Osteocyte (in vitro differentiated cells): Measurements from ENCODE around the gene MLST8. TPM values are rescaled to one million over a fixed set of nuclear protein-coding genes. Genes with fewer than 3 reads are reported as not detected.

ENCODE experiments used
- DNase-seq: peaks from one replicate; pipeline ENCODE4 v3.0.0; 2021; ENCODE audit warnings: mixed read lengths; ENCODE audit not compliant: unreplicated experiment; ENCODE audit errors: extremely low spot score
- H3K27ac Mint-ChIP-seq: one replicate; pipeline ENCODE4 v1.8.0; 2021; ENCODE audit warnings: mild to moderate bottlenecking, mixed read lengths; ENCODE audit not compliant: unreplicated experiment
- H3K27me3 Mint-ChIP-seq: one replicate; pipeline ENCODE4 v1.8.0; 2021; ENCODE audit warnings: mixed read lengths; ENCODE audit not compliant: unreplicated experiment
- H3K36me3 Mint-ChIP-seq: one replicate; pipeline ENCODE4 v1.8.0; 2021; ENCODE audit warnings: mixed read lengths; ENCODE audit not compliant: unreplicated experiment
- H3K4me1 Mint-ChIP-seq: one replicate; pipeline ENCODE4 v1.8.0; 2021; ENCODE audit warnings: mixed read lengths; ENCODE audit not compliant: unreplicated experiment
- H3K4me3 Mint-ChIP-seq: one replicate; pipeline ENCODE4 v1.8.0; 2021; ENCODE audit warnings: mild to moderate bottlenecking, moderate library complexity, mixed read lengths; ENCODE audit not compliant: unreplicated experiment
- H3K9me3 Mint-ChIP-seq: one replicate; pipeline ENCODE4 v1.8.0; 2021; ENCODE audit warnings: mixed read lengths; ENCODE audit not compliant: unreplicated experiment
- total RNA-seq: library from RNA; stranded (reverse); gene quantifications from 2 replicates; pipeline ENCODE4 v1.2.1, GENCODE V29; 2021
- TF ChIP-seq, protein P1 (sequence below): fragments of 200-600 bp; sonication (generic); IDR thresholded peaks from 2 replicates; pipeline ENCODE4 v1.5.0; 2021; ENCODE audit warnings: antibody characterized with exemption, mild to moderate bottlenecking, moderate library complexity

MLST8 gene
- total RNA-seq, 1 donor from 2014 or later: 60.2 TPM

DNA sequence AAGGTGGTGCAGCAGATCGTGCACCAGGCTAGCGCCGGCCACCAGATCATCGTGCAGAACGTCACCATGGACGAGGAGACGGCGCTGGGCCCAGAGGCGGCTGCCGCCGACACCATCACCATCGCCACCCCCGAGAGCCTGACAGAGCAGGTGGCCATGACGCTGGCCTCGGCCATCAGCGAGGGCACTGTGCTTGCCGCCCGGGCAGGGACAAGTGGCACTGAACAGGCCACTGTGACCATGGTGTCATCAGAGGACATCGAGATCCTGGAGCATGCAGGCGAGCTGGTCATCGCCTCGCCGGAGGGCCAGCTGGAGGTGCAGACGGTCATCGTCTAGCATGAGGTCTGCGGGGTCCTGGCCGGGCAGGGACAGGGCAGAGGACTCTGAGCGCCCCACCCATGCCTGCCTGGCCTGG lies 30.0 kb downstream of the MLST8 start:
- no peaks in the 10 kb centered on the region for H3K27me3 Mint-ChIP-seq
- no peak for DNase-seq
- H3K27ac Mint-ChIP-seq: no peak overlapping the region
- peaks cover 3% of the 10 kb centered on the region for H3K36me3 Mint-ChIP-seq
- H3K4me1 Mint-ChIP-seq: peaks cover 2% of the 10 kb centered on the region
- no peak overlapping the region for H3K4me3 Mint-ChIP-seq
- TF ChIP-seq, protein P1, sequence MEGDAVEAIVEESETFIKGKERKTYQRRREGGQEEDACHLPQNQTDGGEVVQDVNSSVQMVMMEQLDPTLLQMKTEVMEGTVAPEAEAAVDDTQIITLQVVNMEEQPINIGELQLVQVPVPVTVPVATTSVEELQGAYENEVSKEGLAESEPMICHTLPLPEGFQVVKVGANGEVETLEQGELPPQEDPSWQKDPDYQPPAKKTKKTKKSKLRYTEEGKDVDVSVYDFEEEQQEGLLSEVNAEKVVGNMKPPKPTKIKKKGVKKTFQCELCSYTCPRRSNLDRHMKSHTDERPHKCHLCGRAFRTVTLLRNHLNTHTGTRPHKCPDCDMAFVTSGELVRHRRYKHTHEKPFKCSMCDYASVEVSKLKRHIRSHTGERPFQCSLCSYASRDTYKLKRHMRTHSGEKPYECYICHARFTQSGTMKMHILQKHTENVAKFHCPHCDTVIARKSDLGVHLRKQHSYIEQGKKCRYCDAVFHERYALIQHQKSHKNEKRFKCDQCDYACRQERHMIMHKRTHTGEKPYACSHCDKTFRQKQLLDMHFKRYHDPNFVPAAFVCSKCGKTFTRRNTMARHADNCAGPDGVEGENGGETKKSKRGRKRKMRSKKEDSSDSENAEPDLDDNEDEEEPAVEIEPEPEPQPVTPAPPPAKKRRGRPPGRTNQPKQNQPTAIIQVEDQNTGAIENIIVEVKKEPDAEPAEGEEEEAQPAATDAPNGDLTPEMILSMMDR: no peak
- H3K9me3 Mint-ChIP-seq: no peaks in the 10 kb centered on the region

DNA sequence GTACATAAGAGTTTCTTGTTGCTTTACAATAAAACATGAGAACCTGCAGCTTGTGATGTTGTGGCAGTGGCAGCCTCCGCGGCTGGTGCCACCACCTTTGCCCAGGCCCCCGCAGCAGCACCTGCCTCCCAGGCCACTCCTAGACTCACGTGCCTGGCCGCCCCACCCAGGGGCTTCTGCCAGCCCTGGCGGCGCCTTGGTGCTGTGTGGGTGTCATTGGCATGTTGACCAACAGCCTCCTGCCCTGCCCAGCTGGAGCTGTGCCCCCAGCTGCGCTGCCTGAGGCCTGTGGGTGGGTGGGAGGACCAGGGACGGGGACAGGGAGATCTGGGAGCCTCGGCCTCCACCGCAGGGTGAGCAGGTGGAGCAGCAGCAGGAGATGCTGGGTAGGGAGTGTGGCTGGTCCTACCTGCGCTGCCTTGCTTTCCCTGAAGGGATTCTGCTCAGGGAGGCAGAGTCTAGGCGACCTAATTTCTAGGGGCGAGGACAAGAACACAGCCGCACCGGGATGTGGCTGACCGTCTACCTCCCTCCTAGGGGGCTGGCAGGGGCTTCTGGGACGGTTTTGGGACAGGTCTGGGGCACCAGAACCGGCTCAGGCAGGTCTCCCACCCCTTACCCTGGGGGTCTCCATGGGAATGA lies 30.6 kb downstream of the MLST8 start:
- H3K9me3 Mint-ChIP-seq: no peaks in the 10 kb centered on the region
- no peaks in the 10 kb centered on the region for H3K27me3 Mint-ChIP-seq
- H3K4me1 Mint-ChIP-seq: peaks cover 2% of the 10 kb centered on the region
- no peak for DNase-seq
- peaks cover 3% of the 10 kb centered on the region for H3K36me3 Mint-ChIP-seq
- TF ChIP-seq, protein P1: no peak
- no peak overlapping the region for H3K4me3 Mint-ChIP-seq
- H3K27ac Mint-ChIP-seq: no peak overlapping the region

DNA sequence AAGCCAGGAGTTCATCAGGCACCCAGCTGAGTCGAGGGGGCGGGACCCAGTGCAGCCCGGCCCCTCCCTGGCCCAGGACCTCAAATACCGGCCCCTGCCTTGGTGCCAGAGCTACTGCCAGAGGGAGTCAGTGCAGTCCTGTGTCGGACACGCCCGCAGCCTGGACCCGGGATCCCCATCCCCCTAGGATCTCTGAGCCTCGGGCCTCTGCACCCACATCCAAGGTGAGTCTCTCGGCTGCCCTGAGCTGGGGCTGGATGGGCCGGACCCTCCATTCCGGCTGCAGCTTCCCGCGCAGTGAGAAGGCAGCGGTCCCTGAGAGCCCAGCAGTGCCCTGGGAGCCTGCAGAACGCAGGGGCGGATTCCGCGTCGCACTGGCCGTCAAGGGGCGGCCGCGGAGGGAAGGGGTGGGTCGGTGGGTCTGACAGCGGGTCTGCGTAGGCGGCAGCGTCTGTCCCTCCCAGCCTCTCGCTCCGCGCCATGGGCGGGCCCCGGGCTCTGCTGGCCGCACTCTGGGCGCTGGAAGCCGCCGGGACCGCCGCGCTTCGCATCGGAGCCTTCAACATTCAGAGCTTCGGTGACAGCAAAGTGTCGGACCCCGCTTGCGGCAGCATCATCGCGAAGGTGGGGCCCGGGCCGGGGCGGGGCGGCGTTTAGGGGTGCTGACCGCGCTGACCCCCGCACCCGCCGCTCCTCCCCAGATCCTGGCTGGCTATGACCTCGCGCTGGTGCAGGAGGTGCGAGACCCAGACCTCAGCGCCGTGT lies 31.3 kb downstream of the MLST8 start, which contains the start of gene DNASE1L2:
DNASE1L2 (plus strand) TSS at position 108 of the 765 bp plus-strand sequence; CDS start at position 481, 373 bp downstream.
- no peak for DNase-seq
- H3K27ac Mint-ChIP-seq: no peak within 1 kb of the TSS
- no peak within 1 kb of the TSS for H3K4me3 Mint-ChIP-seq
- TF ChIP-seq, protein P1: no peak
- peaks cover 3% of the 10 kb centered on the region for H3K36me3 Mint-ChIP-seq
- no peaks in the 10 kb centered on the region for H3K27me3 Mint-ChIP-seq
- no peaks in the 10 kb centered on the region for H3K9me3 Mint-ChIP-seq
- H3K4me1 Mint-ChIP-seq: peaks cover 2% of the 10 kb centered on the region

GRCh38 chr16:2237102-2237482 lies 31.8 kb downstream of the MLST8 start:
- H3K9me3 Mint-ChIP-seq: no peaks in the 10 kb centered on the region
- peaks cover 2% of the 10 kb centered on the region for H3K4me1 Mint-ChIP-seq
- H3K27ac Mint-ChIP-seq: no peak overlapping the region
- peaks cover 3% of the 10 kb centered on the region for H3K36me3 Mint-ChIP-seq
- TF ChIP-seq, protein P1: no peak
- H3K4me3 Mint-ChIP-seq: no peak overlapping the region
- DNase-seq: no peak
- H3K27me3 Mint-ChIP-seq: no peaks in the 10 kb centered on the region

DNA sequence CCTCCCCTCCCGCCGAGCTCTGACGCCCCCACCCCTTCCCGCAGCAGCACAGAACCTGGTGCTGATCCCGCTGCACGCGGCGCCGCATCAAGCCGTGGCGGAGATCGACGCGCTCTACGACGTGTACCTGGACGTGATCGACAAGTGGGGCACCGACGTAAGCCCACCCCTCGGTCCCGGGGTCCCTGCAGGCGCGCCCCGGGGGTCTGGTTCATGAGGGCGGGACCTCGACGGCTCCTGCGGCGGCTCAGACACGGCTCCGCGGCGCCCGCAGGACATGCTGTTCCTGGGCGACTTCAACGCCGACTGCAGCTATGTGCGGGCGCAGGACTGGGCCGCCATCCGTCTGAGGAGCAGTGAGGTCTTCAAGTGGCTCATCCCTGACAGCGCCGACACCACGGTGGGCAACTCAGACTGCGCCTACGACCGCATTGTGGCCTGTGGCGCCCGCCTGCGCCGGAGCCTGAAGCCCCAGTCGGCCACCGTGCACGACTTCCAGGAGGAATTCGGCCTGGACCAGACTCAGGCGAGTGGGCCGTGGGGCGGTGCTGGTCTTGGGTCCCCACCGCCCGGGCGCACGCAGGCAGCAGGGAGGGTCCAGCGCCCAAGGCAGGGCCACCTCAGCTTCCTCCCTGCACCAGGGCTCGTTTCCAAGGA lies 32.4 kb downstream of the MLST8 start:
- Mint-ChIP-seq H3K4me1 (peaks cover 2% of the 10 kb centered on the region), H3K36me3 (peaks cover 7% of the 10 kb centered on the region), H3K4me3 (no peak overlapping the region), H3K27me3 (no peaks in the 10 kb centered on the region), H3K9me3 (no peaks in the 10 kb centered on the region), H3K27ac (no peak overlapping the region)
- TF ChIP-seq, protein P1: no peak
- no peak for DNase-seq
